Measurements from ENCODE around the gene WDR4. TPM values are rescaled to one million over a fixed set of nuclear protein-coding genes. Genes with fewer than 3 reads are reported as not detected.
A peak's percentile ranks its signal among the peaks of the same experiment; 100 is the strongest.

WDR4 gene
- total and polyA plus RNA-seq, 2 experiments from 2014 or later: 22.5 to 50.2 TPM

GRCh38 chr21:42855171-42855936, 24.0 kb downstream of the WDR4 start:
- Histone ChIP-seq H2AFZ (no peak overlapping the region), H3K27ac (ENCODE audit: low read depth) (peak overlapping the region; percentile 45; the same call in 1 of the 2 replicates), H4K20me1 (replicated peaks; ENCODE audit: insufficient read depth) (peaks cover 32% of the 10 kb centered on the region), H3K4me1 (ENCODE audit: insufficient read depth) (no peaks in the 10 kb centered on the region), H3K27me3 (ENCODE audit: insufficient read depth) (no peaks in the 10 kb centered on the region), H3K9me2 (ENCODE audit: insufficient read depth) (no peaks in the 10 kb centered on the region), H3K4me3 (no peak overlapping the region), H3K79me2 (replicated peaks; ENCODE audit: insufficient read depth) (peaks cover 37% of the 10 kb centered on the region), H3K36me3 (ENCODE audit: insufficient read depth) (peaks cover 46% of the 10 kb centered on the region), H3K4me2 (no peak overlapping the region), H3F3A (replicated peaks; ENCODE audit: low read depth) (peaks cover 69% of the 10 kb centered on the region)
- DNase-seq (ENCODE audit: low spot score) (no peak), ATAC-seq (no peak)
- TF ChIP-seq POLR2AphosphoS5 (IDR thresholded peaks at IDR 0.05; ENCODE audit: low read depth) (no peak), EZH2 (IDR thresholded peaks at IDR 0.05; ENCODE audit: low read depth, unreplicated experiment) (no peak), STAT1 (IDR thresholded peaks at IDR 0.05; ENCODE audit: unreplicated experiment) (no peak), JUNB (IDR thresholded peaks at IDR 0.05; ENCODE audit: unreplicated experiment) (no peak), CTCF (conservative IDR thresholded peaks at IDR 0.05; ENCODE audit: low read depth in 2 of 2) (no peak), ZNF114 (CRISPR knock-in tag; IDR thresholded peaks at IDR 0.05) (no peak), ZNF462 (CRISPR knock-in tag; IDR thresholded peaks at IDR 0.05) (no peak), EZH2phosphoT487 (IDR thresholded peaks at IDR 0.05; ENCODE audit: unreplicated experiment) (no peak), NANOG (IDR thresholded peaks at IDR 0.05; ENCODE audit: borderline replicate concordance) (no peak), ZNF331 (CRISPR knock-in tag; IDR thresholded peaks at IDR 0.05; ENCODE audit: low read depth) (no peak), CREB1 (CRISPR knock-in tag; IDR thresholded peaks at IDR 0.05; ENCODE audit: low read depth) (no peak)
- TF ChIP-seq, protein P1, sequence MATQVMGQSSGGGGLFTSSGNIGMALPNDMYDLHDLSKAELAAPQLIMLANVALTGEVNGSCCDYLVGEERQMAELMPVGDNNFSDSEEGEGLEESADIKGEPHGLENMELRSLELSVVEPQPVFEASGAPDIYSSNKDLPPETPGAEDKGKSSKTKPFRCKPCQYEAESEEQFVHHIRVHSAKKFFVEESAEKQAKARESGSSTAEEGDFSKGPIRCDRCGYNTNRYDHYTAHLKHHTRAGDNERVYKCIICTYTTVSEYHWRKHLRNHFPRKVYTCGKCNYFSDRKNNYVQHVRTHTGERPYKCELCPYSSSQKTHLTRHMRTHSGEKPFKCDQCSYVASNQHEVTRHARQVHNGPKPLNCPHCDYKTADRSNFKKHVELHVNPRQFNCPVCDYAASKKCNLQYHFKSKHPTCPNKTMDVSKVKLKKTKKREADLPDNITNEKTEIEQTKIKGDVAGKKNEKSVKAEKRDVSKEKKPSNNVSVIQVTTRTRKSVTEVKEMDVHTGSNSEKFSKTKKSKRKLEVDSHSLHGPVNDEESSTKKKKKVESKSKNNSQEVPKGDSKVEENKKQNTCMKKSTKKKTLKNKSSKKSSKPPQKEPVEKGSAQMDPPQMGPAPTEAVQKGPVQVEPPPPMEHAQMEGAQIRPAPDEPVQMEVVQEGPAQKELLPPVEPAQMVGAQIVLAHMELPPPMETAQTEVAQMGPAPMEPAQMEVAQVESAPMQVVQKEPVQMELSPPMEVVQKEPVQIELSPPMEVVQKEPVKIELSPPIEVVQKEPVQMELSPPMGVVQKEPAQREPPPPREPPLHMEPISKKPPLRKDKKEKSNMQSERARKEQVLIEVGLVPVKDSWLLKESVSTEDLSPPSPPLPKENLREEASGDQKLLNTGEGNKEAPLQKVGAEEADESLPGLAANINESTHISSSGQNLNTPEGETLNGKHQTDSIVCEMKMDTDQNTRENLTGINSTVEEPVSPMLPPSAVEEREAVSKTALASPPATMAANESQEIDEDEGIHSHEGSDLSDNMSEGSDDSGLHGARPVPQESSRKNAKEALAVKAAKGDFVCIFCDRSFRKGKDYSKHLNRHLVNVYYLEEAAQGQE (IDR thresholded peaks at IDR 0.05; ENCODE audit: unreplicated experiment): no peak
- TF ChIP-seq, protein P2, sequence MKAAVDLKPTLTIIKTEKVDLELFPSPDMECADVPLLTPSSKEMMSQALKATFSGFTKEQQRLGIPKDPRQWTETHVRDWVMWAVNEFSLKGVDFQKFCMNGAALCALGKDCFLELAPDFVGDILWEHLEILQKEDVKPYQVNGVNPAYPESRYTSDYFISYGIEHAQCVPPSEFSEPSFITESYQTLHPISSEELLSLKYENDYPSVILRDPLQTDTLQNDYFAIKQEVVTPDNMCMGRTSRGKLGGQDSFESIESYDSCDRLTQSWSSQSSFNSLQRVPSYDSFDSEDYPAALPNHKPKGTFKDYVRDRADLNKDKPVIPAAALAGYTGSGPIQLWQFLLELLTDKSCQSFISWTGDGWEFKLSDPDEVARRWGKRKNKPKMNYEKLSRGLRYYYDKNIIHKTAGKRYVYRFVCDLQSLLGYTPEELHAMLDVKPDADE (IDR thresholded peaks at IDR 0.05): no peak
- Mint-ChIP-seq H3K36me3 (ENCODE audit: low read depth) (peaks cover 88% of the 10 kb centered on the region), H3K4me3 (no peak overlapping the region), H3K9me3 (no peaks in the 10 kb centered on the region), H3K4me1 (no peaks in the 10 kb centered on the region), H3K27ac (no peak overlapping the region), H3K27me3 (ENCODE audit: insufficient read depth, low read depth, poor library complexity) (peaks cover 15% of the 10 kb centered on the region)

Data from GM23338 (cell line).